OCI-LY1 (cell line): ENCODE data around the gene SANBR.

Experiments used
- H2AFZ ChIP-seq: fragments of 200-600 bp; sonication (generic), shearing (Covaris generic); 2 replicates; pipeline ENCODE4 v1.6.0; 2014; ENCODE audit warnings: antibody characterized with exemption, mild to moderate bottlenecking, low read length
- H3F3A ChIP-seq: fragments of 200-600 bp; sonication (generic), shearing (Covaris generic); 2 replicates; pipeline ENCODE4 v1.6.0; 2014; ENCODE audit warnings: mild to moderate bottlenecking, antibody characterized with exemption, low read length, moderate library complexity; ENCODE audit not compliant: insufficient read depth
- H3K27ac ChIP-seq: fragments of 200-600 bp; sonication (generic); 2 replicates; pipeline ENCODE4 v1.5.1; 2014; ENCODE audit warnings: low read length, mixed run types, mild to moderate bottlenecking, low read depth; ENCODE audit not compliant: poor library complexity, severe bottlenecking
- H3K27me3 ChIP-seq: fragments of 200-600 bp; sonication (generic); 2 replicates; pipeline ENCODE4 v1.6.0; 2014; ENCODE audit warnings: antibody characterized with exemption, mild to moderate bottlenecking, low read length, moderate library complexity; ENCODE audit not compliant: insufficient read depth
- H3K36me3 ChIP-seq: fragments of 200-600 bp; sonication (generic); 2 replicates; pipeline ENCODE4 v1.6.1; 2014; ENCODE audit warnings: mild to moderate bottlenecking, antibody characterized with exemption, low read length, moderate library complexity, mixed read lengths; ENCODE audit not compliant: insufficient read depth
- H3K4me1 ChIP-seq: fragments of 200-600 bp; sonication (generic); 2 replicates; pipeline ENCODE4 v1.5.1; 2014; ENCODE audit warnings: mild to moderate bottlenecking, low read length, moderate library complexity; ENCODE audit not compliant: insufficient read depth, severe bottlenecking
- H3K4me2 ChIP-seq: fragments of 200-600 bp; sonication (generic), shearing (Covaris generic); 2 replicates; pipeline ENCODE4 v1.6.1; 2014; ENCODE audit warnings: low read length
- H3K4me3 ChIP-seq: fragments of 200-600 bp; sonication (generic); 2 replicates; pipeline ENCODE4 v1.5.1; 2014; ENCODE audit warnings: low read length, low read depth, mild to moderate bottlenecking, mixed read lengths; ENCODE audit not compliant: poor library complexity, severe bottlenecking
- H3K79me2 ChIP-seq: fragments of 200-600 bp; shearing (Covaris generic); 2 replicates; pipeline ENCODE4 v1.6.1; 2016; ENCODE audit warnings: mixed run types, low read length, mixed read lengths; ENCODE audit not compliant: insufficient read depth
- H3K9ac ChIP-seq: fragments of 200-600 bp; sonication (generic), shearing (Covaris generic); 2 replicates; pipeline ENCODE4 v1.6.1; 2014; ENCODE audit warnings: mild to moderate bottlenecking, low read length, mixed read lengths
- H3K9me2 ChIP-seq: fragments of 200-600 bp; sonication (generic), shearing (Covaris generic); 2 replicates; pipeline ENCODE4 v1.6.1; 2014; ENCODE audit warnings: low read depth, mild to moderate bottlenecking, low read length, mixed read lengths
- H3K9me3 ChIP-seq: fragments of 200-600 bp; shearing (Covaris generic); 2 replicates; pipeline ENCODE4 v1.6.1; 2014; ENCODE audit warnings: low read length, mixed read lengths
- H4K20me1 ChIP-seq: fragments of 200-600 bp; sonication (generic), shearing (Covaris generic); 2 replicates; pipeline ENCODE4 v1.6.0; 2016; ENCODE audit warnings: mild to moderate bottlenecking, low read length; ENCODE audit not compliant: insufficient read depth
- CTCF ChIP-seq: fragments of 200-600 bp; sonication (generic), shearing (Covaris generic); IDR thresholded peaks from 2 replicates; pipeline ENCODE4 v1.5.1; 2017; ENCODE audit warnings: mild to moderate bottlenecking, antibody characterized with exemption, low read length, moderate library complexity, mixed read lengths
- EZH2 ChIP-seq: fragments of 200-600 bp; sonication (generic), shearing (Covaris generic); IDR thresholded peaks from 2 replicates; pipeline ENCODE4 v1.8.0; 2017; ENCODE audit warnings: borderline replicate concordance, mixed run types, mild to moderate bottlenecking, antibody characterized with exemption, low read length, moderate library complexity, mixed read lengths

The SANBR gene

DNA sequence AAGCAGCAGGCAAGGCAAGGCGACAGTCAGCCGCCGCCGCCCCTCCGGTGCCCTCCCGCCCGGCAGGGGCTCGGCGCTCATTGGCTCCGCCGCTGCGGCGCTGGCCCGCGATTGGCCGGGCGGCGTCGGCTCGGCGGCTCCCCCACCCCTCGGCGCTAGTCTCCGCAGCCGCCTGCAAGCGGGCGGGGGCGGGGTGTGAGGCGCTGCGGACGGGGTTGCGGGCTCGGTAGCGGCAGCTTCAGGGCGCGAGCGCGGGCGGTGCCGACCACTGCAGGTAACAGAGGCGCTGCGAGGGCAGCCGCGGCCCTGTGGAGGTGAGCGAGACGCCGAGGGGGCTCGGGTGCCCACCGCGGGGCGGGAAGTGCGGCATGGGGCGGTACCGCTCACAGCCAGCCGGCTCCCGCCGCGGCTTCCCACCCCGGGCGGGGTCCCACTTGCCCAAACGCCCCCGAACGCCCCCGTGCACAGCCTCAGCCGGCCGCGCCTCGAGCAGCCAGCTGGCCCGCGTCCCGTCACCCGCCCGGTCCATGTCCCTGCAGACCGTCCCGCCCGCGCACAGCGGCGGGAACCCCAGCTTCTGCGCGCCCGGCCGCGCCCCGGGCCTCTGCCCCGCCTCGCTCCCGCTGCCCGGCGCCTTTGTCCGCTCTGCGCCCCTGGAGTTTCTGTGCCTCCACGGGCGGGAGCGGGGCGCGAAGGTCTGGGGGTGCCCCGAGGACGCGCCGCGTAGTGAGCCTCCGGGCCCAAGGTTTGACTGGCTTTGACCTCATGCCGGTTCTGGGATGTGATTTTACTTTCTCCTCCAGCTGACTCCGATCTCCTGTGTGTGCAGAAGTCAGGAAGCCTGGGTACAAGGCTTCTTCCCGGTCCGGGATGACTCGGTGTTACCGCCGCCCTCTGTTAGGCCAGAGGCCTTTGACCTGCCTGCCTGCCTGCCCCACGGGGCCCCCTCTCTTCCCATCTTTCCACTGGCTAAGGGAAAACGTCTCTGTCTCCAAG lies at the start of gene SANBR:
Gene SANBR (plus strand): TSS at position 158 of the 996 bp plus-strand sequence. CDS start 4,480 bp downstream, outside the sequence.
- peaks cover 19% of the 10 kb centered on the region for H3K4me1 ChIP-seq
- peak within 1 kb of the TSS; percentile 70 for H2AFZ ChIP-seq

DNA sequence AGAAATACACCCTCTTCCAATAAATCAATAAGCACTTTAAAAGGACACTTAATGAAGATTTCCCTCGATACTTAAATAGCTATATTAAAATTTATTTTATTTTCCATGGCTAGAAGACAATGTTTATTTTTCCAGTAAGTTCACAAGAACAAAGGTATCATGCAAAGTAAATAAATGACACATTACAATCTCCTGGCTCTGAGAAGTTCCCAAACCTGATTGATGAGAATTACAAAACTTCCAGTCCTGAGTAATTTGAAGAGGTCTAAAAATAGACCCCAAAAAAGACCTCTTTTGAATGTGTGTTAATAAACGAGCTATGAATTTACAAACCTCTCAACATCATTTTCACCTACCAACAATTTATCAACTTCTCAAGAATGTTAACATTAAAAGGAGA lies 49.7 kb upstream of the SANBR start:
- H3K9me3 ChIP-seq: no peaks in the 10 kb centered on the region
- no peaks in the 10 kb centered on the region for H3K27me3 ChIP-seq
- H3K4me1 ChIP-seq: peaks cover 30% of the 10 kb centered on the region
- no peaks in the 10 kb centered on the region for H3K9me2 ChIP-seq
- no peak overlapping the region for H3K27ac ChIP-seq
- H3K4me3 ChIP-seq: peak overlapping the region; percentile 89
- H3K79me2 ChIP-seq: peaks cover 38% of the 10 kb centered on the region
- peak overlapping the region; percentile 87 for H3K4me2 ChIP-seq
- H2AFZ ChIP-seq: no peak overlapping the region
- peak overlapping the region; percentile 81 for H3K9ac ChIP-seq
- H3F3A ChIP-seq: no peaks in the 10 kb centered on the region
- H3K36me3 ChIP-seq: peaks cover 4% of the 10 kb centered on the region
- TF ChIP-seq CTCF (no peak), EZH2 (no peak)
- H4K20me1 ChIP-seq: no peaks in the 10 kb centered on the region

More for the DNA sequence above, at the start of gene SANBR:
- TF ChIP-seq CTCF (no peak), EZH2 (no peak)
- Histone ChIP-seq H3K36me3 (peaks cover 8% of the 10 kb centered on the region), H3K4me2 (peak within 1 kb of the TSS; percentile 97), H3K9me3 (no peaks in the 10 kb centered on the region), H3K4me3 (peak within 1 kb of the TSS; percentile 80), H4K20me1 (no peaks in the 10 kb centered on the region), H3K27ac (peak within 1 kb of the TSS; percentile 29), H3K79me2 (peaks cover 7% of the 10 kb centered on the region), H3F3A (no peaks in the 10 kb centered on the region), H3K9ac (peak within 1 kb of the TSS; percentile 78), H3K27me3 (no peaks in the 10 kb centered on the region), H3K9me2 (no peaks in the 10 kb centered on the region)

DNA sequence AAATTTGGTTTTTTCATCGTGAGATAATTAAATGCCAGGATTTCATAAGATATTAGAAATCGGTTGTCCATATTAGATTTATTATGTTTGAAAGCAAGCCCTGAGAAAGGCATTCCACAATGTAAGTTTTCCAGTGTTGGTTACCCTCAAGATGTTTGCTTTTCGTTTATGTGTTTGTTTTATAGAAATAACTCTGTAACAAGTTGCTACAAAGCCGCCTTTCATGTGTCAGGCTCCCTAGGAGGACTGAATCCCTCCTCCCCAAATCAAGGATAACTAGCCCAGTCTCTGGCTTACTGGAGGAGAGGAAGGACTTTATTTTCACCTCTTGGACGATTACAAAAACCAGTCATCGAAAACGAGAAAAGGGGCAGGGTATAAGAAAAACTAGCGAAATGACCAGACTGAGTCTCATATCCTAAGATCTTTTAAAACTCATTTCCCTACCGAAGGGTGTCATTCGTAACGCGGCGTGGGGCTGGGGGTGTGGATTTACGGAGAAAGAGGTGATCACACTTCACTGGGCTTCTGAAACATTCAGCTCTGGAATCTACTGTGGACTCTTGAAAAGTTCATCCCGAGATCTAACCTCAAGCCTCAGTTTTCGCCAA lies 49.2 kb upstream of the SANBR start:
- Histone ChIP-seq H3K79me2 (peaks cover 38% of the 10 kb centered on the region), H3K36me3 (peaks cover 9% of the 10 kb centered on the region), H3K4me3 (peak overlapping the region; percentile 89), H3K27me3 (no peaks in the 10 kb centered on the region), H3K4me1 (peaks cover 30% of the 10 kb centered on the region), H3K4me2 (peak overlapping the region; percentile 87), H3F3A (no peaks in the 10 kb centered on the region), H2AFZ (no peak overlapping the region), H3K27ac (peak overlapping the region; percentile 89), H3K9ac (peak overlapping the region; percentile 81), H4K20me1 (no peaks in the 10 kb centered on the region), H3K9me3 (no peaks in the 10 kb centered on the region), H3K9me2 (no peaks in the 10 kb centered on the region)
- no peak for TF ChIP-seq CTCF
- TF ChIP-seq EZH2: no peak
